MM.1S (cell line): ENCODE data around the gene SIRT2.

Source experiments
- DNase-seq: peaks from one replicate; pipeline ENCODE4 v3.0.0-alpha.2; 2015
- H2AFZ ChIP-seq: fragments of 300-600 bp; sonication (generic); 2 replicates; pipeline ENCODE4 v1.6.0; 2016; ENCODE audit warnings: antibody characterized with exemption, low read length
- H3F3A ChIP-seq: fragments of 300-600 bp; sonication (generic); 2 replicates; pipeline ENCODE4 v1.6.1; 2016; ENCODE audit warnings: mild to moderate bottlenecking, antibody characterized with exemption, low read length, moderate library complexity, mixed read lengths; ENCODE audit not compliant: insufficient read depth
- H3K27ac ChIP-seq: fragments of 300-600 bp; sonication (generic); 2 replicates; pipeline ENCODE4 v1.5.1; 2016; ENCODE audit warnings: mild to moderate bottlenecking, low read length
- H3K27me3 ChIP-seq: fragments of 300-600 bp; sonication (generic); replicated peaks from 2 replicates; pipeline ENCODE4 v1.6.0; 2016; ENCODE audit warnings: low read length; ENCODE audit not compliant: insufficient read depth
- H3K36me3 ChIP-seq: fragments of 300-600 bp; sonication (generic); replicated peaks from 2 replicates; pipeline ENCODE4 v1.6.1; 2016; ENCODE audit warnings: mild to moderate bottlenecking, low read length, mixed read lengths; ENCODE audit not compliant: insufficient read depth
- H3K4me1 ChIP-seq: fragments of 300-600 bp; sonication (generic); 2 replicates; pipeline ENCODE4 v1.6.1; 2016; ENCODE audit warnings: low read length, mixed read lengths
- H3K4me2 ChIP-seq: fragments of 300-600 bp; sonication (generic); 2 replicates; pipeline ENCODE4 v1.6.0; 2016; ENCODE audit warnings: low read depth, low read length
- H3K4me3 ChIP-seq: fragments of 300-600 bp; sonication (generic); 2 replicates; pipeline ENCODE4 v1.5.1; 2016; ENCODE audit warnings: low read length, mixed read lengths
- H3K79me2 ChIP-seq: fragments of 300-600 bp; sonication (generic); 2 replicates; pipeline ENCODE4 v1.6.1; 2016; ENCODE audit warnings: mixed run types, low read length, mixed read lengths
- H3K9ac ChIP-seq: fragments of 300-600 bp; sonication (generic); 2 replicates; pipeline ENCODE4 v1.6.1; 2016; ENCODE audit warnings: low read length, mixed read lengths
- H3K9me2 ChIP-seq: fragments of 300-600 bp; sonication (generic); replicated peaks from 2 replicates; pipeline ENCODE4 v1.6.1; 2016; ENCODE audit warnings: mild to moderate bottlenecking, low read length, mixed read lengths; ENCODE audit not compliant: insufficient read depth
- H3K9me3 ChIP-seq: fragments of 300-600 bp; sonication (generic); replicated peaks from 2 replicates; pipeline ENCODE4 v1.6.1; 2016; ENCODE audit warnings: mild to moderate bottlenecking, low read length, mixed read lengths; ENCODE audit not compliant: insufficient read depth
- H4K20me1 ChIP-seq: fragments of 300-600 bp; sonication (generic); 2 replicates; pipeline ENCODE4 v1.6.1; 2016; ENCODE audit warnings: mild to moderate bottlenecking, low read length, moderate library complexity, mixed read lengths; ENCODE audit not compliant: insufficient read depth
- EZH2 ChIP-seq: fragments of 300-600 bp; sonication (generic); optimal IDR thresholded peaks from 2 replicates; pipeline ENCODE3; 2017; ENCODE audit warnings: low read depth, mild to moderate bottlenecking, antibody characterized with exemption, low read length, mixed read lengths
- EZH2phosphoT487 ChIP-seq: fragments of 300-600 bp; sonication (generic); IDR thresholded peaks from 2 replicates; pipeline ENCODE4 v1.6.1; 2018; ENCODE audit warnings: antibody characterized with exemption, low read length
- TF ChIP-seq, protein P1 (sequence below): fragments of 300-600 bp; sonication (generic); IDR thresholded peaks from 2 replicates; pipeline ENCODE4 v1.5.1; 2016; ENCODE audit warnings: antibody characterized with exemption, low read length, mixed read lengths

The SIRT2 gene

DNA sequence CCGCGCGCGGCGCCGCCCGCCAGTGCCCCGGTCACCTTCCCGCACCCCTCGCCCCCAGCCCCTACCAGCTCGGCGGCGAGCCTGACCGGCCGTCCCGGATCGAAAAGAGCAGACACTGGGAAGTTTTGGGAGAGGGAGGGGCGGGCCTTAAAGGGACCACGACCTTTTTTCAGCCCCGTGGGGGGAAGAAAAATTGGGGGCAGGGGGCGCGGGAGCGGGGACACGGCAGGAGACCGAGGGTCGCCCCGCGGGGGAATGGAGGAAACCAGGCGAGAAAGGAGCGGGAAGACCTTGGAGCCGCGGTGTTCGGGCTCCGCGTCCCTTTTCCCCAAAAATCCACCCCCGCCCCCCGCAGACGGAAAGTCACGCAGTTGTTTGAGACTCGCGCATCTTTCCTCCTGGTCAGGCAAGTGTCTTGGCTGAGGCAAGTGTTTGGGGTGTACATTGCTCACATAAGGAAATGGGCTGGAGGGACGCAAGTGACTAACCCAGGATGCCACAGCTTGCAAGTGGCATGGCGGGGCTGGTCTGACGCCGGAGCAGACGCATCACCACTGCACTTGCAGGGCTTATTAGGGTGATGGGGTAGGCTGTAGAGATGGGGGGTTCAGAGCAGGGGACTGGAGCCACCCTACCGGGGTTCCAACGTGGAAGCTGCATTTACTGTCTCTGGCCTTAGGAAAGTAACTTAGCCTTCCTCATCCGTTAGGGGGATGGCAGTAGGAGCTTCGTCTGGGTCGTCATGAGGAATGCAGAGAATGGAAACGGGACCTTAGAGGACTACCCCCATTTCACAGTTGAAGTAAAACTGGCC, 47.0 kb downstream of the SIRT2 start:
- no peak for TF ChIP-seq EZH2
- no peak for TF ChIP-seq EZH2phosphoT487
- TF ChIP-seq, protein P1, sequence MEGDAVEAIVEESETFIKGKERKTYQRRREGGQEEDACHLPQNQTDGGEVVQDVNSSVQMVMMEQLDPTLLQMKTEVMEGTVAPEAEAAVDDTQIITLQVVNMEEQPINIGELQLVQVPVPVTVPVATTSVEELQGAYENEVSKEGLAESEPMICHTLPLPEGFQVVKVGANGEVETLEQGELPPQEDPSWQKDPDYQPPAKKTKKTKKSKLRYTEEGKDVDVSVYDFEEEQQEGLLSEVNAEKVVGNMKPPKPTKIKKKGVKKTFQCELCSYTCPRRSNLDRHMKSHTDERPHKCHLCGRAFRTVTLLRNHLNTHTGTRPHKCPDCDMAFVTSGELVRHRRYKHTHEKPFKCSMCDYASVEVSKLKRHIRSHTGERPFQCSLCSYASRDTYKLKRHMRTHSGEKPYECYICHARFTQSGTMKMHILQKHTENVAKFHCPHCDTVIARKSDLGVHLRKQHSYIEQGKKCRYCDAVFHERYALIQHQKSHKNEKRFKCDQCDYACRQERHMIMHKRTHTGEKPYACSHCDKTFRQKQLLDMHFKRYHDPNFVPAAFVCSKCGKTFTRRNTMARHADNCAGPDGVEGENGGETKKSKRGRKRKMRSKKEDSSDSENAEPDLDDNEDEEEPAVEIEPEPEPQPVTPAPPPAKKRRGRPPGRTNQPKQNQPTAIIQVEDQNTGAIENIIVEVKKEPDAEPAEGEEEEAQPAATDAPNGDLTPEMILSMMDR: no peak
- Histone ChIP-seq H4K20me1 (peaks cover 3% of the 10 kb centered on the region; the same call in 1 of the 2 replicates), H3K9me3 (no peaks in the 10 kb centered on the region), H3K27me3 (no peaks in the 10 kb centered on the region), H3K36me3 (no peaks in the 10 kb centered on the region), H3K4me1 (peaks cover 17% of the 10 kb centered on the region), H3K4me3 (peak overlapping the region; percentile 68), H3F3A (peaks cover 19% of the 10 kb centered on the region), H3K27ac (peak overlapping the region; percentile 96), H3K9ac (peak overlapping the region; percentile 99), H3K4me2 (peak overlapping the region; percentile 90), H2AFZ (peak overlapping the region; percentile 40), H3K79me2 (peaks cover 35% of the 10 kb centered on the region), H3K9me2 (no peaks in the 10 kb centered on the region)
- peak; percentile 64 for DNase-seq

DNA sequence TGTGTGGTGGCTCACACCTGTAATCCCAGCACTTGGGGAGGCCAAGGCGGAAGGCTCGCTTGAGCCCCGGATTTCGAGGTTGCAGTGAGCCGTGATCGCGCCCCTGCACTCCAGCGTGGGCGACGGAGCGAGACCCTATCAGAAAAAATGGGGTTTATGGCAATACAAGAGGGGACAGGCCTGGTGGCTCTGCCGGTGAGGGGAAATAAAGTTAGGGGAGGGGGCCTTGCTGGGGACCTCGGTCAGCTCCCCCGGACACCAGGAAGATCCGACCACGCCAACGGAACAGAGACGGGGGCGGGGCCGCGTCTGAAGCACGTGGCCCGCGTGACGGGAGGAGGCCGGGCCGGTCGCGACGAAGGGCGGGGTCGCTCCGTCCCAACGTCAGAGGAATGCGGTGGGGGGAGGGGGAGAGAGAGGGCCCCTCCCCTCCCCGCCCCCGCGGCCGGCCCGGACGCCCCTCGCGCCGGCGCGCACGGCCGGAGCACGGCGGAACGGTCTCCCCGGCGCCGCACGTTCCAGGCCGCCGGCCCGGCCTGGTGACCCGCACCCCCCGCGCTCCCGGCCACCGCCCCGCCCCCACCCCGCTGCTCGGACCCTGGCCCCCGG, 47.7 kb downstream of the SIRT2 start:
- no peak for TF ChIP-seq EZH2phosphoT487
- TF ChIP-seq EZH2: no peak
- TF ChIP-seq, protein P1: no peak
- Histone ChIP-seq H3K4me3 (peak overlapping the region; percentile 68), H3K9me2 (no peaks in the 10 kb centered on the region), H3K79me2 (peaks cover 42% of the 10 kb centered on the region), H3K27me3 (no peaks in the 10 kb centered on the region), H3K36me3 (0 out of 2 replicates have a peak, but pooled peaks cover 5% of the 10 kb centered on the region), H2AFZ (peak overlapping the region; percentile 68), H3K4me1 (peaks cover 12% of the 10 kb centered on the region), H3K4me2 (peak overlapping the region; percentile 99), H3F3A (peaks cover 16% of the 10 kb centered on the region), H3K27ac (peak overlapping the region; percentile 96), H4K20me1 (peaks cover 3% of the 10 kb centered on the region; the same call in 1 of the 2 replicates), H3K9me3 (no peaks in the 10 kb centered on the region), H3K9ac (peak overlapping the region; percentile 99)
- DNase-seq: peak; percentile 95

DNA sequence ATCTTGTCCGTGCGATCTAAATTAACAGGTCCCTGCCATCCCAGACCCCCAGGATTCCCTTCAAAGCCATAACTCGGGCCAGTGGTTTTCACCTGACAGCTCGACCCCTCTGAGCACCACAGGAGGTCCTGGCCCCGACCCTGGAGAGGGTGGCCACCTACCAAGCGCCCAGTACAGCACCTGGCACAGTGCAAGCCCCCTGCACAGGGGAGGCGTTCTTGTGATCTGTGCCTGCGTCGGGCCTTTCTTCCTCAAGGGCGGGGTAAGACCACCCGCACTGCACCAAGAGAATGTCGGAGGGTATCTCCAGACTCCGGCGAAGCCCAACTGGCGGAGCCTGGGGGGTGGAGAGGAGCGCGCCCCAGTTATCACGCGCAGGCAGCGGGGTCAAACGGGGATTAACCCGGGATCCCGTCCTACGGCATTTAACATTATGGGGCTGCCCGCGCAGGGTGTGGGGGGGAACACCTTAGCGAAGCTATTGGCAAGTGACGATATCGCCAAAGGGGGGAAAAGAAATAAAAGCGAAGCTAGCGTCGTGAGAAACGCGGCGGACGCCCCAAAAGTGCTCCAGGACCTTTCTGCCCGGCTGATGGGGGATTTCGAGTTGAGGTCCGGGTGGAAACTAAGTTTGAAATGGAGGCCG, 48.3 kb downstream of the SIRT2 start:
- Histone ChIP-seq H3F3A (peaks cover 17% of the 10 kb centered on the region), H3K4me2 (peak overlapping the region; percentile 99), H2AFZ (peak overlapping the region; percentile 68), H3K9me3 (no peaks in the 10 kb centered on the region), H3K4me3 (peak overlapping the region; percentile 67), H3K79me2 (peaks cover 48% of the 10 kb centered on the region), H3K36me3 (peaks cover 10% of the 10 kb centered on the region), H3K9ac (peak overlapping the region; percentile 82), H4K20me1 (peaks cover 3% of the 10 kb centered on the region; the same call in 1 of the 2 replicates), H3K27ac (peak overlapping the region; percentile 93), H3K27me3 (no peaks in the 10 kb centered on the region), H3K9me2 (no peaks in the 10 kb centered on the region), H3K4me1 (peaks cover 11% of the 10 kb centered on the region)
- DNase-seq: no peak
- TF ChIP-seq, protein P1: no peak
- TF ChIP-seq EZH2phosphoT487: no peak
- no peak for TF ChIP-seq EZH2
